Iris pigment epithelial cell (primary cell): ENCODE data around the gene DAO.

Experiments used
- DNase-seq: peaks from one replicate; pipeline ENCODE4 v3.0.0-alpha.2; 2011; ENCODE audit warnings: low read depth

DAO gene

DNA sequence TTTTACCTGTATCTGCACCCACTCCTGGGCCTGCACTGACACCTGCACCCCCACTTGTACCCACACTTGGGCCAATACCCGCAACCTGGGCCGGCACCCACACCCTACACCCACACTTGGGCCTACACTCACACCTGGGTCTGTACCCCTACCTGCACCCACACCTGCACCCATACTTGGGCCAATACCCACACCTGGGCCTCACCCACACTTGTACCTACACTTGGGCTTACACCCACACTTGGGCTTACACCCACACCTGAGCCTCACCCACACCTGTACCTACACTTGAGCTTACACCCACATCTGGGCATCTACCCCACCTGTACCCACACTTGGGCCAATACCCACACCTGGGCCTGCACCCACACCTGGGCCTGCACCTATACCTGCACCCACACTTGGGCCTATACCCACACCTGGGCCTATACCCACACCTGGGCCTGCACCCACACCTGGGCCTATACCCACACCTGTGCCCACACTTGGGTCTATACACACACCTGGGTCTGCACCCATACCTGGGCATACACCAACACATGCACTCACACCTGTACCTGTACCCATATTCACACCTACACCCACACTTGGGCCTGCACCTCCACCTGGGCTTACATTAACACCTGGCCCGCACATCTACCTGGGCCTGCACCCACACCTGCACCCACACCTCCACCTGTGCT, 39.2 kb downstream of the DAO start:
- DNase-seq = no peak

- no peak for DNase-seq
Observed at GRCh38 chr12:108921946-108922345, 42.1 kb downstream of the DAO start.

DNA sequence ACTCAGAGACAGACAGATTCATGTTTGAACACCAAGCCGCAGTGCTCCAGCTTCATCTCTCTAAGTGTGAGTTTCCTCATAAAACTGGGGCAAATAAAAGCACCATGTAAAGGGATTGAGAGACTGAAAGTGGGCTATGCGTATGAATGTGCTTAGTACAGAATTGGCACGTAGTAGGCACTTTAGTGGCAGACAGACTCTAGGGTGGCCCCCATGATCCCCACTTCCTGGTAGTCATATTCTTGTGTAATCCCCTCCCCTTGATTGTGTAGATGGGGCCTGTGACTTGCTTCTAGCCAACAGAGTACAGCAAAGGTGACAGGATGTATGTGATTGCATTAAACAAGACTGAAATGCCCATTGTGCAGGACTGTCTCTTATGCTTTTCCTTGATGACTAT, 43.0 kb downstream of the DAO start:
- DNase-seq = no peak

GRCh38 chr12:108928695-108929094, 48.8 kb downstream of the DAO start:
- no peak for DNase-seq

DNA sequence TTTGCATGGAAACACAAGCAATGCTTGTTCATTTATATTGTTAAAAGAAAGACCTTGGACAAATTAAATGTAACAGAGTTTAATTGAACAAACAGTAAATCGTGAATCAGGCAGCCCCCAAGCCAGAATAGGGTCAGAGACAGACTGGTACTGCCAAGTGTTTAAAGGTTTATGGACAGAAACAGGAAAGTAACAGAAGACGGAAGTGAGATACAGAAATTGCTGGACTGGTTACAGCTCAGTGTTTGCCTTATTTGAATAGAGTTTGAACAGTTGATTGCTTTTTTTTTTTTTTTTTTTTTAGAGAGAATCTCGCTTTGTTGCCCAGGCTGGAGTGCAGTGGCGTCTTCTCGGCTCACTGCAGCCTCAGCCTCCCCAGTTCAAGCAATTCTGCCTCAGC, 50.3 kb downstream of the DAO start:
- DNase-seq = no peak

DNA sequence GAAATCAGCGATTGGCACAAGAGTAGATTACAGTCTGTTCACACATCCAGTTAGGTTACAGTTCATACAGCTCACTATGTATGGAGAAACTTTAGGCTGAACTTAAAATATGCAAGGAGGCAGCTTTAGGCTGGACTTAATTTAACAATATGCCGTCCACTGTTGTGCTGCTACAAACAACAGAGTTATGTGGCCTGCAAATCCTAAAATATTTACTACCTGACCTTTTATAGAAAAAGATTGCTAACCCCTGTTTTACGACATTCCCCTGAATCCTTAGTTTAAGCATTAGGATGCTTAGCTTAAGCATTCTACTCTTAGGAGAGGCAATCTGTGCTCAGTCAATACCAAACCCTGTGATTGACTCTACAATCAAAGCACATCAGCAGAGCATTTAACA, 50.9 kb downstream of the DAO start:
- DNase-seq = no peak

- no peak for DNase-seq
Observed at GRCh38 chr12:108933949-108934348, 54.1 kb downstream of the DAO start.

DNA sequence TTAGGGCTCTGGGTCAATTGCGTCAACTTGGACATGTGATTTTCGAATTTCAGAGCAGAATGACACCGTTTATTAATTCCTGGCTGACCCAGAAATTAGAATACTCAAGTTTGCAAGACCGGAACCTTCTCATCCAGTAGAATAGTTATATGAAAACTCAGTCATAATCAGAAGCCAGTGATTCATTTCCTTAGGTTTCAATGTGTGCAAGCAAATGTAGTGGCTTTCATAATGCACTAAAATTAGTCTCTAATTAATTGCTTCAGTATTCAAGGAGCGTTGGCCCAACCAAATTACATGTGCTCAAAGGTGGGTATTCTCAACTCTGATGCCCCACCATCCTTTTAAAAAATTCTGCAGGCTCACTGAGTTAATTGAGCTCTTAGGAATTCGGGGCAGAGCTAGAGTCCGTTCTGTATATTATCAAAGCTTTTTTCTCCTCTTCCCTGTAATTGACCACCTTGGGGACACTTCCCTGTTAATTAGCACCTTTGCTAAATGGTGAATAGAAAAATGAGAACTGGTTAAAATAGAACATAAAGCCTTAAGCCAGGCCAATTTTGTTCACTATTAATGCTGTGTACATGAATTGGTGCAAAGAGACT, 55.4 kb downstream of the DAO start:
- DNase-seq = no peak

DNA sequence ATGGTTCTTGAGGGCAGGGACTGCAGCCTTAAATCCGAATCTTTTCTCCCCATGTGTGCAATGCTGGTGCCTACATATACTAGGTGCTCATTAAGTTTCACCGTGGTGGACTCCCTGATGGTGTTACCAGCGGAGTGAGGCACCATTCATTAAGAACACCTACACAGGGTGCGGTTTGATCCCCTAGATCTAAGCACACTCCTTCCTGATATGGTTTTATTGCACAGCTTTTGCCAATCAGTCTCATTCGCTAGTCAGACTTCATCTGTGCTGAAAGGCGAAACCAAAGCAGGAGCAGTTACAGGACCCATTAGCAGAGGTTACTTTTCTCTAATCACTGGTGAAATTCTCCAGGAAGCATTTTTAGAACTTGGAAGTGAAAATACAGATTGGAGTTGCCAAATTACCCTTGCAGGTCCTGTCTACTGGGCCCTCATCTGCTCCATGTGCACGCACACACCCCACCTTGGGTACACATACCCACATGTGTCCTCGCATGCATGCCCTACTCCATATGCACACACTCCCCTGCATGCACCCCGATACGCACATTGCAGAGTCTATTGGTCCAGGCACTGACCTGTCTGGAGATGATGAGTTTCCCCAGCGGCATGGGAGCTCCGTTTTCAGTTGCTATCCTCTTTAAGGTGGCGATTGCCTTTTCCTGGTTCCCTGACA, 58.5 kb downstream of the DAO start:
- no peak for DNase-seq

DNA sequence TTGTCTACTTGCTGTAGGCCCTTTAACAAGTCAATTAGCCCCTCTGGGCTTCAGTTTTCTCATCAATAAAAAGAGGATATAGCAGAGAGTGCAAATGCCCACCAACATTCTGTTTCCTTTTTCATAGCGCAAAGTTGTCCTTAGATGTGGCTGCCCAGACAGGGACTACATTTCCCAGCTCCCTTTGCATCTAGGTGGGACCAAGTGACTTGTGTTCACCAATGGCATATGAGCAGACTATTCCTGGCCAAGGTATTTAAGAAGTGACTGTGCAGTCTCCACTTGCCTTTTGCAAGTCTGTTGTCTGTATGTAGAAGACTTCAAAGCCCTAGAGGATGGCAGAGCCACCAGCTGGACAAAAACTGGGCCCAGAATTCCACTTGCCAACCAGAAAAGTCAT, 59.7 kb downstream of the DAO start:
- DNase-seq = peak; percentile 61

GRCh38 chr12:108940138-108940537, 60.2 kb downstream of the DAO start:
- no peak for DNase-seq

GRCh38 chr12:108947097-108947496, 67.2 kb downstream of the DAO start:
- no peak for DNase-seq

DNA sequence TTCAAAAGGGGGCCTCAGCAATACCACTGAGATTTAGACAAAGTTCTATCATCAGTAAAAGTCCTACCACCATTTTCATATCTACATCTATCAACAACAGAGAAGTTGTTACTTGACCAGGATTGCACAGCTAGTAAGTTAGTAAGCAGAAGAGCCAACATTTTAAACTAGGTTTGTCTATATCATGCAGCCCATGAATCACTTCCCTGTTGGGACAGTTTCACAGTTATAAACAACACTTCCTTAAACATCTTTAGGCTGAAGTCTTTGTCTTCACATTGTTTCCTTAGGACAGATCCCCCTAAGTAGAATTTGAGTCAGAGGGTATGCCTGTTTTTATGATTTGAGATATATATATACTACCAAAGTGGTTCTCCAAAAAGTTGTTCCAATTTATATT, 68.5 kb downstream of the DAO start:
- peak; percentile 17 for DNase-seq

GRCh38 chr12:108949976-108950375, 70.1 kb downstream of the DAO start:
- no peak for DNase-seq
